ENCODE data around the gene IDNK.
"Not testable (repeated sequence)": the region's sequence is repeated elsewhere in the genome, so short reads cannot be mapped to it uniquely, and the experiment has no call there.

IDNK gene

GRCh38 chr9:83622939-83623678 lies at the start of gene IDNK:
Gene IDNK (plus strand): TSS chr9:83623143. CDS start chr9:83623172, 29 bp downstream.
- Histone ChIP-seq H3K27ac (ENCODE audit: low read length) (no peak within 1 kb of the TSS), H3K9ac (ENCODE audit: low read length) (peak within 1 kb of the TSS; percentile 75), H3K4me1 (ENCODE audit: control insufficient read depth, low read depth, low read length) (peaks cover 8% of the 10 kb centered on the region), H3K9me3 (ENCODE audit: control insufficient read depth, low read depth, low read length) (no peaks in the 10 kb centered on the region), H3K27me3 (ENCODE audit: control insufficient read depth, insufficient read depth, low read length) (peaks cover 8% of the 10 kb centered on the region), H3K36me3 (ENCODE audit: control insufficient read depth, low read depth, low read length) (no peaks in the 10 kb centered on the region), H3K4me3 (ENCODE audit: low read length) (peak within 1 kb of the TSS; percentile 66)

- Histone ChIP-seq H3K27ac (ENCODE audit: low read length) (no peak overlapping the region), H3K4me3 (ENCODE audit: low read length) (no peak overlapping the region), H3K9me3 (ENCODE audit: control insufficient read depth, low read depth, low read length) (no peaks in the 10 kb centered on the region), H3K36me3 (ENCODE audit: control insufficient read depth, low read depth, low read length) (no peaks in the 10 kb centered on the region), H3K4me1 (ENCODE audit: control insufficient read depth, low read depth, low read length) (no peaks in the 10 kb centered on the region), H3K9ac (ENCODE audit: low read length) (no peak overlapping the region), H3K27me3 (ENCODE audit: control insufficient read depth, insufficient read depth, low read length) (no peaks in the 10 kb centered on the region)
Observed at GRCh38 chr9:83574482-83574881, 48.5 kb upstream of the IDNK start.

GRCh38 chr9:83582029-83582428 lies 40.9 kb upstream of the IDNK start:
- Histone ChIP-seq H3K9me3 (ENCODE audit: control insufficient read depth, low read depth, low read length) (no peaks in the 10 kb centered on the region), H3K4me3 (ENCODE audit: low read length) (no peak overlapping the region), H3K36me3 (ENCODE audit: control insufficient read depth, low read depth, low read length) (no peaks in the 10 kb centered on the region), H3K9ac (ENCODE audit: low read length) (no peak overlapping the region), H3K27me3 (ENCODE audit: control insufficient read depth, insufficient read depth, low read length) (no peaks in the 10 kb centered on the region), H3K27ac (ENCODE audit: low read length) (no peak overlapping the region), H3K4me1 (ENCODE audit: control insufficient read depth, low read depth, low read length) (no peaks in the 10 kb centered on the region)

- H3K9me3 ChIP-seq (ENCODE audit: control insufficient read depth, low read depth, low read length) = no peaks in the 10 kb centered on the region
- no peak overlapping the region for H3K4me3 ChIP-seq (ENCODE audit: low read length)
- H3K27ac ChIP-seq (ENCODE audit: low read length) = no peak overlapping the region
- H3K9ac ChIP-seq (ENCODE audit: low read length) = no peak overlapping the region
- H3K27me3 ChIP-seq (ENCODE audit: control insufficient read depth, insufficient read depth, low read length) = no peaks in the 10 kb centered on the region
- no peaks in the 10 kb centered on the region for H3K36me3 ChIP-seq (ENCODE audit: control insufficient read depth, low read depth, low read length)
- H3K4me1 ChIP-seq (ENCODE audit: control insufficient read depth, low read depth, low read length) = no peaks in the 10 kb centered on the region
Observed at GRCh38 chr9:83583151-83584014, 39.6 kb upstream of the IDNK start.

- H3K27me3 ChIP-seq (ENCODE audit: control insufficient read depth, insufficient read depth, low read length) = no peaks in the 10 kb centered on the region
- H3K4me3 ChIP-seq (ENCODE audit: low read length) = no peak overlapping the region
- no peaks in the 10 kb centered on the region for H3K4me1 ChIP-seq (ENCODE audit: control insufficient read depth, low read depth, low read length)
- H3K9me3 ChIP-seq (ENCODE audit: control insufficient read depth, low read depth, low read length) = no peaks in the 10 kb centered on the region
- no peak overlapping the region for H3K9ac ChIP-seq (ENCODE audit: low read length)
- no peak overlapping the region for H3K27ac ChIP-seq (ENCODE audit: low read length)
- H3K36me3 ChIP-seq (ENCODE audit: control insufficient read depth, low read depth, low read length) = no peaks in the 10 kb centered on the region
Observed at GRCh38 chr9:83584995-83585394, 37.9 kb upstream of the IDNK start.

GRCh38 chr9:83588256-83588655 lies 34.7 kb upstream of the IDNK start:
- Histone ChIP-seq H3K9ac (ENCODE audit: low read length) (no peak overlapping the region), H3K4me1 (ENCODE audit: control insufficient read depth, low read depth, low read length) (no peaks in the 10 kb centered on the region), H3K4me3 (ENCODE audit: low read length) (no peak overlapping the region), H3K36me3 (ENCODE audit: control insufficient read depth, low read depth, low read length) (no peaks in the 10 kb centered on the region), H3K27ac (ENCODE audit: low read length) (no peak overlapping the region), H3K27me3 (ENCODE audit: control insufficient read depth, insufficient read depth, low read length) (no peaks in the 10 kb centered on the region), H3K9me3 (ENCODE audit: control insufficient read depth, low read depth, low read length) (no peaks in the 10 kb centered on the region)

GRCh38 chr9:83596899-83597504 lies 25.9 kb upstream of the IDNK start:
- Histone ChIP-seq H3K27ac (ENCODE audit: low read length) (no peak overlapping the region), H3K9ac (ENCODE audit: low read length) (no peak overlapping the region), H3K9me3 (ENCODE audit: control insufficient read depth, low read depth, low read length) (no peaks in the 10 kb centered on the region), H3K4me3 (ENCODE audit: low read length) (no peak overlapping the region), H3K4me1 (ENCODE audit: control insufficient read depth, low read depth, low read length) (no peaks in the 10 kb centered on the region), H3K27me3 (ENCODE audit: control insufficient read depth, insufficient read depth, low read length) (no peaks in the 10 kb centered on the region), H3K36me3 (ENCODE audit: control insufficient read depth, low read depth, low read length) (no peaks in the 10 kb centered on the region)

GRCh38 chr9:83598487-83598886 lies 24.5 kb upstream of the IDNK start:
- Histone ChIP-seq H3K36me3 (ENCODE audit: control insufficient read depth, low read depth, low read length) (no peaks in the 10 kb centered on the region), H3K9ac (ENCODE audit: low read length) (no peak overlapping the region), H3K4me1 (ENCODE audit: control insufficient read depth, low read depth, low read length) (no peaks in the 10 kb centered on the region), H3K27ac (ENCODE audit: low read length) (no peak overlapping the region), H3K4me3 (ENCODE audit: low read length) (no peak overlapping the region), H3K9me3 (ENCODE audit: control insufficient read depth, low read depth, low read length) (no peaks in the 10 kb centered on the region), H3K27me3 (ENCODE audit: control insufficient read depth, insufficient read depth, low read length) (no peaks in the 10 kb centered on the region)

GRCh38 chr9:83599071-83599470 lies 23.9 kb upstream of the IDNK start:
- Histone ChIP-seq H3K4me3 (ENCODE audit: low read length) (no peak overlapping the region), H3K9ac (ENCODE audit: low read length) (no peak overlapping the region), H3K9me3 (ENCODE audit: control insufficient read depth, low read depth, low read length) (no peaks in the 10 kb centered on the region), H3K27ac (ENCODE audit: low read length) (no peak overlapping the region), H3K4me1 (ENCODE audit: control insufficient read depth, low read depth, low read length) (no peaks in the 10 kb centered on the region), H3K36me3 (ENCODE audit: control insufficient read depth, low read depth, low read length) (no peaks in the 10 kb centered on the region), H3K27me3 (ENCODE audit: control insufficient read depth, insufficient read depth, low read length) (no peaks in the 10 kb centered on the region)

- Histone ChIP-seq H3K9me3 (ENCODE audit: control insufficient read depth, low read depth, low read length) (no peaks in the 10 kb centered on the region), H3K27me3 (ENCODE audit: control insufficient read depth, insufficient read depth, low read length) (no peaks in the 10 kb centered on the region), H3K4me3 (ENCODE audit: low read length) (no peak overlapping the region), H3K4me1 (ENCODE audit: control insufficient read depth, low read depth, low read length) (no peaks in the 10 kb centered on the region), H3K36me3 (ENCODE audit: control insufficient read depth, low read depth, low read length) (no peaks in the 10 kb centered on the region), H3K9ac (ENCODE audit: low read length) (no peak overlapping the region), H3K27ac (ENCODE audit: low read length) (no peak overlapping the region)
Observed at GRCh38 chr9:83601463-83601862, 21.5 kb upstream of the IDNK start.

- H3K9ac ChIP-seq (ENCODE audit: low read length); H3K9me3 ChIP-seq (ENCODE audit: control insufficient read depth, low read depth, low read length); H3K27me3 ChIP-seq (ENCODE audit: control insufficient read depth, insufficient read depth, low read length); H3K4me1 ChIP-seq (ENCODE audit: control insufficient read depth, low read depth, low read length); H3K4me3 ChIP-seq (ENCODE audit: low read length); H3K36me3 ChIP-seq (ENCODE audit: control insufficient read depth, low read depth, low read length); H3K27ac ChIP-seq (ENCODE audit: low read length): not testable (repeated sequence)
Observed at GRCh38 chr9:83607620-83608019, 15.3 kb upstream of the IDNK start.

Measured in iPS-18a (cell line).